Peyer's patch (tissue), 4 donors: Measurements from ENCODE around the gene PDIA3. TPM values are rescaled to one million over a fixed set of nuclear protein-coding genes. Genes with fewer than 3 reads are reported as not detected.
"Not testable (repeated sequence)": the region's sequence is repeated elsewhere in the genome, so short reads cannot be mapped to it uniquely, and the experiment has no call there.

Source experiments
- DNase-seq, 3 donors: peaks; one replicate each; pipeline ENCODE4 v3.0.0-alpha.2; 2017 to 2019
- H3K27ac ChIP-seq, 4 donors: fragments of 200-600 bp; sonication (generic); one replicate each; pipeline ENCODE4 v1.5.1; 2016 to 2019
- H3K27me3 ChIP-seq, 2 donors: fragments of 200-600 bp; sonication (generic); one replicate each; pipeline ENCODE4 v1.5.1; 2019
- H3K36me3 ChIP-seq, 3 donors: fragments of 200-600 bp; sonication (generic); one replicate each; pipeline ENCODE4 v1.5.1; 2016 to 2019
- H3K4me1 ChIP-seq, 4 donors: fragments of 200-600 bp; sonication (generic); one replicate each; pipeline ENCODE4 v1.5.1; 2016 to 2019
- H3K4me3 ChIP-seq, 4 donors: fragments of 200-600 bp; sonication (generic); 1 replicate in 3 of 4; 2 replicates in 1 of 4; pipeline ENCODE4 v1.5.1; 2016 to 2019; ENCODE audit warnings: mild to moderate bottlenecking in 1 of 4
- H3K9me3 ChIP-seq, 4 donors: fragments of 200-600 bp; sonication (generic); one replicate each; pipeline ENCODE4 v1.5.1; 2016 to 2019; ENCODE audit warnings: mild to moderate bottlenecking in 1 of 4
- POLR2A ChIP-seq, 2 donors: fragments of 450-650 bp; IDR thresholded peaks; one replicate each; pipeline ENCODE4 v1.5.1; 2017; ENCODE audit warnings: antibody characterized with exemption in 2 of 2, mild to moderate bottlenecking in 2 of 2, moderate library complexity in 2 of 2
- small RNA-seq, 2 donors: library from RNA; depleted of rRNA; stranded (forward); fragments of <200 nt; gene quantifications; one replicate each; pipeline ENCODE3, GENCODE V24; 2016
- total RNA-seq, 4 donors: library from RNA; depleted of rRNA; stranded (reverse); fragments of >200 nt; gene quantifications; one replicate each; pipeline ENCODE4 v1.1.0, GENCODE V29; 2016
- TF ChIP-seq, protein P1 (sequence below), 6 experiments: fragments of 450-650 bp in 4 of 6; fragments of 200-600 bp in 2 of 6; sonication (generic) in 1 of 6; IDR thresholded peaks; one replicate each; pipeline ENCODE4 v1.5.1; 2017 to 2019; ENCODE audit warnings: antibody characterized with exemption in 6 of 6, mild to moderate bottlenecking in 3 of 6, moderate library complexity in 1 of 6

Gene PDIA3
- total RNA-seq, 4 donors from 2014 or later: 28.9 to 136 (median 106) TPM

DNA sequence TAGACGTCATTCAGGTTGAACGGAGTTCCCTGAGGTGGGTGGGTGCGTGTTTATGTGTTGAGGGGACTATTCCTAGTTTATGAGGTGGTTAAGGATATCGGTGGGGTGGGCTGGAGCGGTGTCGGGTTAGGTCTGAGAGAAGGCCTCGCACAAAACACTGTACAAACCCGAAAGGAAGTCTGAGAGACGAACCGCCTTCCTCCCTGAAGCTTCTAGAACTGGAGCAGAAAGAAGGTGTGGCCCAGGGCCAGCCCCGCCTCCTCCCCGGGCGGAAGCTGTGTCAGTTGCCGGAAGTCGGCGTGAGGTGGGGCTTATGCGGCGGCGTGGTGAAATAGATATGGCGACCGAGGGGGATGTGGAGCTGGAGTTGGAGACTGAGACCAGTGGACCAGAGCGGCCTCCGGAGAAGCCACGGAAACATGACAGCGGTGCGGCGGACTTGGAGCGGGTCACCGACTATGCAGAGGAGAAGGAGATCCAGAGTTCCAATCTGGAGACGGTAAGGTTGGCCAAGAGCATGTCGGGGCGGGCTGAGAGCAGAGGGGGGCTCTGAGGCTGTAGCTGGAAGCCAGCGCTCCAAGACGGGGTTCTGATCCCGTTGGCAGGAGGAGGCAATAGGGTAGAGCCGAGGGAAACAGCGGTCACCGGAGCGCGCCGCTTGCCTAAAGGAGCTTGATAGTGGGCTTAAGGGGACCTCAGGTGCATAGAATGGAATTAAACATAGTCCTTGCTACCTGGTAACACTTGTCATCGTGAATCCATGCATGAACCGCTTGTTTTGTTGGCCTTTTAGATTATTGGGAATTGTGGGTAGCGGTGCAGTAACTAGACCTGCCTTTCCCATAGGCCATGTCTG is 54.3 kb downstream of the PDIA3 start, which contains the start of gene HYPK:
HYPK (plus strand) TSS at position 314 of the 856 bp plus-strand sequence; CDS start at position 338, 24 bp downstream.
- H3K27me3 ChIP-seq: no peaks in the 10 kb centered on the region
- peak within 1 kb of the TSS; percentile 59 to 82 (median 77) for H3K4me3 ChIP-seq
- peak within 1 kb of the TSS; percentile 77 to 96 (median 83) for H3K27ac ChIP-seq
- H3K36me3 ChIP-seq: peaks cover 0 to 50% (median 0%) of the 10 kb centered on the region in 3 donors
- H3K4me1 ChIP-seq: peaks cover 0 to 41% (median 6%) of the 10 kb centered on the region in 4 donors
- peak; percentile 44 to 63 for TF ChIP-seq POLR2A (IDR thresholded peaks at IDR 0.05)
- TF ChIP-seq, protein P1, sequence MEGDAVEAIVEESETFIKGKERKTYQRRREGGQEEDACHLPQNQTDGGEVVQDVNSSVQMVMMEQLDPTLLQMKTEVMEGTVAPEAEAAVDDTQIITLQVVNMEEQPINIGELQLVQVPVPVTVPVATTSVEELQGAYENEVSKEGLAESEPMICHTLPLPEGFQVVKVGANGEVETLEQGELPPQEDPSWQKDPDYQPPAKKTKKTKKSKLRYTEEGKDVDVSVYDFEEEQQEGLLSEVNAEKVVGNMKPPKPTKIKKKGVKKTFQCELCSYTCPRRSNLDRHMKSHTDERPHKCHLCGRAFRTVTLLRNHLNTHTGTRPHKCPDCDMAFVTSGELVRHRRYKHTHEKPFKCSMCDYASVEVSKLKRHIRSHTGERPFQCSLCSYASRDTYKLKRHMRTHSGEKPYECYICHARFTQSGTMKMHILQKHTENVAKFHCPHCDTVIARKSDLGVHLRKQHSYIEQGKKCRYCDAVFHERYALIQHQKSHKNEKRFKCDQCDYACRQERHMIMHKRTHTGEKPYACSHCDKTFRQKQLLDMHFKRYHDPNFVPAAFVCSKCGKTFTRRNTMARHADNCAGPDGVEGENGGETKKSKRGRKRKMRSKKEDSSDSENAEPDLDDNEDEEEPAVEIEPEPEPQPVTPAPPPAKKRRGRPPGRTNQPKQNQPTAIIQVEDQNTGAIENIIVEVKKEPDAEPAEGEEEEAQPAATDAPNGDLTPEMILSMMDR (IDR thresholded peaks at IDR 0.05): no peak
- H3K9me3 ChIP-seq: no peaks in the 10 kb centered on the region
- DNase-seq: peak; percentile 93 to 97 (median 94)

DNA sequence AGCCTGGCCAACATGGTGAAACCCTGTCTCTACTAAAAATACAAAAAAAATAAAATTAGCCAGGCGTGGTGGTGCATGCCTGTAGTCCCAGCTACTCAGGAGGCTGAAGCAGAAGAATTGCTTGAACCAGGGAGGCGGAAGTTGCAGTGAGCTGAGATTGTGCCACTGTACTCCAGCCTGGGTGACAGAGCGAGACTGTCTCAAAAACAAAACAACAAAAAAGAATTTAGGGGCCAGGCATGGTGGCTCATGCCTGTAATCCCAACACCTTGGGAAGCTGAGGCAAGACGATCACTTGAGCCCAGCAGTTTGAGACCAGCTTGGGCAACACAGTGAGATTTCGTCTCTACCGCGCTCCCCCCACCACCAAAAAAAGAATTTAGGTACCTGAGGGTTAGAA is 56.4 kb downstream of the PDIA3 start:
- H3K36me3 ChIP-seq: peaks cover 0 to 57% (median 0%) of the 10 kb centered on the region in 3 donors
- peaks cover 0 to 33% (median 6%) of the 10 kb centered on the region in 4 donors for H3K4me1 ChIP-seq
- H3K4me3 ChIP-seq, H3K27ac ChIP-seq, H3K27me3 ChIP-seq, H3K9me3 ChIP-seq, DNase-seq: not testable (repeated sequence)

DNA sequence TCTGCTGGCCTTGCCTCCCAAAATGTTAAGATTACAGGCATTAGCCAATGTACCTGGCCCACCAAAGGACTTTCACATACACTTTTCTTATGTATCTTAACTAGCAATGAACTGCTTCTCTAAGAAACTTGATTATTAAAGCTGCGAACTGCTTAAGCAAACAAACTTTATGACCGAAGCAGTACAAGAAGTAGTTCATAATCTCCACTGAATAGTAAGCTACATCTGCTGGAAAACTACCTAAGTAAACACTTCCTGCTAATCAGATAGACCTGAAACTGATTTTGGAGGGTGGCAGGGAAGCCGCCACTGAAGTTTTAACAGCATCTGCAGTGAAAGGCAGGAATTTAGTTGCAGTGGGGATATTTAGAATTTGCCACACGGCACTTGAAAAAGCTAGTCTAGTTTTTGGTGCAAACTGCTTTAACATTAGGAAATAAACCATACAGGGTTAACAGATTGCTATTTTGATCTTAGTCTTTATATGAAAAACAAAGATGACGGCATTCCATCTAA is 62.3 kb downstream of the PDIA3 start:
- Histone ChIP-seq H3K4me1 (no peaks in the 10 kb centered on the region), H3K36me3 (peaks cover 0 to 100% (median 4%) of the 10 kb centered on the region in 3 donors), H3K27ac (peak overlapping the region in 2 of 4 donors; percentile 5 to 68), H3K4me3 (no peak overlapping the region), H3K27me3 (no peaks in the 10 kb centered on the region), H3K9me3 (no peaks in the 10 kb centered on the region)
- no peak for TF ChIP-seq POLR2A (IDR thresholded peaks at IDR 0.05)
- TF ChIP-seq, protein P1 (IDR thresholded peaks at IDR 0.05): no peak
- no peak for DNase-seq

DNA sequence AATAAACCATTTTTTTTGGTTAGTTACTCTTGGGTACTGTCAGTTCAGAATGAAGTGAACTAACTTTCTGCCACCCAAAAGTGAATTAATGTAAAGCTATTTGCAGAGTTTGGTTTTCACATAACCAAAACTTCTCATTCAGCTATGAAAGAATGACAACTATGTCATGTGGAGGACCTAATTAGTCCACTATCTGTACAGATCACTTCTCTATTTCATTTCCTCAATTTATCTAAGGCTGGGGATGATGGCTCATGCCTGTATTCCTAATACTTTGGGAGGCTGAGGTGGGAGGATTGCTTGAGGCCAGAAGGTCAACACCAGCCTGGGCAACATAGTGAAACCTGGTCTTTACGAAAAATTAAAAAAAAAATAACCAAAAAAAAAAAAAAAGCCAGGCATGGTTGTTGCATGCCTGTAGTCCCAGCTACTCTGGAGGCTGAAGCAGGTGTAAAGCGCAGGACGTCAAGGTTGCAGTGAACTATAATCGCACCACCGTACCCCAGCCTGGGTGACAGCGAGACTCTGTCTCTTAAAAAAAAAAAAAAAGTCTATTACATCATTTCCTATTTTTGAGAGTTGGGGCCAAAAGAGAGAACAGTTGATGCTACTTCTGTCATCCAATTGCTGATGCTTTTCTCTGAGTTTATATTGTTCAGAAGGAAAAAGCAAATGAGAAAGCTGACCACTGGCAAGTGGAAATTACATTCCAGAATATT is 62.9 kb downstream of the PDIA3 start:
- H3K4me3 ChIP-seq: no peak overlapping the region
- TF ChIP-seq POLR2A (IDR thresholded peaks at IDR 0.05): no peak
- TF ChIP-seq, protein P1 (IDR thresholded peaks at IDR 0.05): no peak

DNA sequence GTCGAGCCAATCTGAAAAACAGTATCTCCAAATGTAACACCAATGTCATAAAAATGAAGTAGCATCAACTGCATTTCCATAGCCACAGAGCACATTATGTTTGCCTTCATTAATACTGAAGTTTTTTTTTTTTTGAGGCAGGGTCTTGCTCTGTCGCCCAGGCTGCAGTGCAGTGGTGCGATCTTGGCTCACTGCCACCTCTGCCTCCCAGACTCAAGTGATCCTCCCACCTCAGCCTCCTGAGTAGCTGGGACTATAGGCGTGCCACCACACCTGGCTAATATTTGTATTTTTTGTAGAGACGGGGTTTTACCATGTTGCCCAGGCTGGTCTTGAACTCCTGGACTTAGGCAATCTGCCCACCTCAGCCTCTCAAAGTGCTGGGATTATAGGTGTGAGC is 68.8 kb downstream of the PDIA3 start:
- H3K4me3 ChIP-seq, DNase-seq, H3K27me3 ChIP-seq, H3K27ac ChIP-seq, H3K4me1 ChIP-seq, H3K9me3 ChIP-seq: not testable (repeated sequence)
- peaks cover 0 to 75% (median 4%) of the 10 kb centered on the region in 3 donors for H3K36me3 ChIP-seq

More for the DNA sequence above, 62.9 kb downstream of the PDIA3 start:
- H3K4me1 ChIP-seq: no peaks in the 10 kb centered on the region
- no peaks in the 10 kb centered on the region for H3K9me3 ChIP-seq
- no peaks in the 10 kb centered on the region for H3K27me3 ChIP-seq
- peaks cover 0 to 100% (median 4%) of the 10 kb centered on the region in 3 donors for H3K36me3 ChIP-seq
- DNase-seq: peak in 2 of 3 donors; percentile 45 to 60
- H3K27ac ChIP-seq: peak overlapping the region in 2 of 4 donors; percentile 68

DNA sequence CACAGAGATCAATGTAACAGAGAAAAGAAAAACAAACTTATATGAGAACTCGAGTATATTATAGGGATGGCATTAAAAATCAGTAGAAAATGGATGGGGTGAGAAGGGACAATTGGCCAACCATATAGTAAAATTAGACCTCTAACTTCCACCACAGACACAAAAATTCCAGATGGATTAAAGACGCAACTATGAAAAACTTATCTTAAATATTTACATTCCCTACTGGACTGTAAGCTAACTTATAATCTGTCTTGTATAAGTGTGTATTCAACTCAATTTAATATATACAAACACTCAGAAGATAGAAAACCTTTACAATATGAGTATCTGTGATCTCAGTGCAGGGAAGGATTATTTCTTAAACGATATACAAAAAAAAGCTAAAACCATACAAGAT is 75.3 kb downstream of the PDIA3 start:
- no peak for DNase-seq
- Histone ChIP-seq H3K4me3 (no peak overlapping the region), H3K27ac (no peak overlapping the region), H3K36me3 (peaks cover 0 to 12% (median 0%) of the 10 kb centered on the region in 3 donors), H3K9me3 (no peaks in the 10 kb centered on the region), H3K4me1 (peaks cover 0 to 39% (median 8%) of the 10 kb centered on the region in 4 donors), H3K27me3 (no peaks in the 10 kb centered on the region)
- TF ChIP-seq POLR2A (IDR thresholded peaks at IDR 0.05): no peak
- TF ChIP-seq, protein P1 (IDR thresholded peaks at IDR 0.05): no peak

Small RNAs within 50 kb of the gene (small RNA-seq; reads per million reads assigned to genes)
- gene MIR1282 (0 reads per million in 2 donors), gene RNU6-353P (0 reads per million in 2 donors), gene RNU6-354P (0 reads per million in 2 donors)

Other genes starting within 250 kb of the PDIA3 start
- 10 to 100 TPM in 1 of 4 donors, 1 to 10 TPM in 3; 1.2 to 14.9 (median 4.4) TPM for gene MAP1A, start 228.8 kb upstream of the PDIA3 start, total RNA-seq
- gene PPIP5K1, start 156.2 kb upstream of the PDIA3 start, total RNA-seq: 100 to 1,000 TPM in 3 of 4 donors, 10 to 100 TPM in 1; 84.9 to 380 (median 260) TPM
- 100 to 1,000 TPM in 3 of 4 donors, 10 to 100 TPM in 1; 74.3 to 134 (median 111) TPM for gene CKMT1B, start 152.4 kb upstream of the PDIA3 start, total RNA-seq
- gene STRC, start 127.6 kb upstream of the PDIA3 start, total RNA-seq: 1 to 10 TPM in 2 of 4 donors, under 1 TPM in 1, not detected in 1; 0.35 to 7.4 (median 4.7) TPM
- gene CATSPER2, start 97.6 kb upstream of the PDIA3 start, total RNA-seq: 10 to 100 TPM in 3 of 4 donors, 1 to 10 TPM in 1; 9.3 to 28.1 (median 21.0) TPM
- gene CKMT1A, start 52.6 kb upstream of the PDIA3 start, total RNA-seq: 100 to 1,000 TPM in 3 of 4 donors, 10 to 100 TPM in 1; 96.0 to 147 (median 109) TPM
- 10 to 100 TPM; 34.7 to 84.1 (median 73.2) TPM for gene ELL3, start 30.5 kb downstream of the PDIA3 start, total RNA-seq
- gene SERF2, start 45.9 kb downstream of the PDIA3 start, total RNA-seq: 100 to 1,000 TPM; 647 to 897 (median 711) TPM
- gene SERINC4, start 53.8 kb downstream of the PDIA3 start, total RNA-seq: not detected
- gene HYPK, start 54.2 kb downstream of the PDIA3 start, total RNA-seq: 10 to 100 TPM; 13.0 to 38.0 (median 21.5) TPM
- gene MFAP1, start 78.3 kb downstream of the PDIA3 start, total RNA-seq: 10 to 100 TPM in 2 of 4 donors, 1 to 10 TPM in 2; 6.1 to 21.7 (median 10.4) TPM
- gene WDR76, start 80.6 kb downstream of the PDIA3 start, total RNA-seq: 10 to 100 TPM in 1 of 4 donors, 1 to 10 TPM in 3; 2.7 to 21.5 (median 4.1) TPM